Measurements from ENCODE around the gene ARRB2. TPM values are rescaled to one million over a fixed set of nuclear protein-coding genes. Genes with fewer than 3 reads are reported as not detected.
A peak's percentile ranks its signal among the peaks of the same experiment; 100 is the strongest.

Gene ARRB2
- 28.0 TPM for total RNA-seq

GRCh38 chr17:4709794-4710692 is at the start of gene ARRB2:
TSS of gene ARRB2 (plus strand) at chr17:4710632. CDS start at chr17:4710722, 90 bp downstream.
- Histone ChIP-seq H3K27ac (peak within 1 kb of the TSS; percentile 89), H3K36me3 (no peaks in the 10 kb centered on the region), H3K4me1 (peaks cover 31% of the 10 kb centered on the region), H3K9me3 (no peaks in the 10 kb centered on the region), H3K27me3 (no peaks in the 10 kb centered on the region), H3K4me3 (peak within 1 kb of the TSS; percentile 74 to 91)
- peak in 1 of 2 donors; percentile 97 for DNase-seq (ENCODE audit: extremely low spot score in 2 of 2)
- TF ChIP-seq, protein P1, sequence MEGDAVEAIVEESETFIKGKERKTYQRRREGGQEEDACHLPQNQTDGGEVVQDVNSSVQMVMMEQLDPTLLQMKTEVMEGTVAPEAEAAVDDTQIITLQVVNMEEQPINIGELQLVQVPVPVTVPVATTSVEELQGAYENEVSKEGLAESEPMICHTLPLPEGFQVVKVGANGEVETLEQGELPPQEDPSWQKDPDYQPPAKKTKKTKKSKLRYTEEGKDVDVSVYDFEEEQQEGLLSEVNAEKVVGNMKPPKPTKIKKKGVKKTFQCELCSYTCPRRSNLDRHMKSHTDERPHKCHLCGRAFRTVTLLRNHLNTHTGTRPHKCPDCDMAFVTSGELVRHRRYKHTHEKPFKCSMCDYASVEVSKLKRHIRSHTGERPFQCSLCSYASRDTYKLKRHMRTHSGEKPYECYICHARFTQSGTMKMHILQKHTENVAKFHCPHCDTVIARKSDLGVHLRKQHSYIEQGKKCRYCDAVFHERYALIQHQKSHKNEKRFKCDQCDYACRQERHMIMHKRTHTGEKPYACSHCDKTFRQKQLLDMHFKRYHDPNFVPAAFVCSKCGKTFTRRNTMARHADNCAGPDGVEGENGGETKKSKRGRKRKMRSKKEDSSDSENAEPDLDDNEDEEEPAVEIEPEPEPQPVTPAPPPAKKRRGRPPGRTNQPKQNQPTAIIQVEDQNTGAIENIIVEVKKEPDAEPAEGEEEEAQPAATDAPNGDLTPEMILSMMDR (IDR thresholded peaks at IDR 0.05), result peak; percentile 7 to 69 (median 54)
- TF ChIP-seq POLR2A (IDR thresholded peaks at IDR 0.05) (peak in 1 of 2 donors; percentile 18), POLR2AphosphoS5 (IDR thresholded peaks at IDR 0.05; ENCODE audit: insufficient read depth in 1 of 2, low read depth in 1 of 2) (peak; percentile 56 to 65)
- intact Hi-C loops (cut with DNase I), result loop anchor here (5.0 kb wide), 1 partner anchor 77 kb away; the partner anchor contains the start of genes GLTPD2 and VMO1

DNA sequence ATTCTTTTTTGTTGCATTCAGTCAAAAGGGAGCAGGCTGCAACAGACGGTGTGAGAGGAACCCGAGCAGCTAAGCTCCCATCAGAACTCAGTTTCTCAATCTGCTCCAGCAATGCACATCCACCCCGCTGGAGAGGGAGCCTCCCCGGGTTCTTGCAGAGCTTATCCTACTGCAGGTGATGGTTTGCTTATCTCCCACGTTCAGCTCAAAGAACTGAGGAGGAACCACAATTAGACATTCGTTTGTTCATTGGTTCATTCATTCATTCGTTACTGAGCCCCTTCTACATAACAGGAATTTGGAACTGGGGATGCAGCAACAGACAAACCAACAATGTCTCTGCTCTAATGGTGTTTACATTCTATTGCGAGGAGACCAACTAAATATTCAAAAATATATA is 46.7 kb upstream of the ARRB2 start:
- no peaks in the 10 kb centered on the region for H3K36me3 ChIP-seq

DNA sequence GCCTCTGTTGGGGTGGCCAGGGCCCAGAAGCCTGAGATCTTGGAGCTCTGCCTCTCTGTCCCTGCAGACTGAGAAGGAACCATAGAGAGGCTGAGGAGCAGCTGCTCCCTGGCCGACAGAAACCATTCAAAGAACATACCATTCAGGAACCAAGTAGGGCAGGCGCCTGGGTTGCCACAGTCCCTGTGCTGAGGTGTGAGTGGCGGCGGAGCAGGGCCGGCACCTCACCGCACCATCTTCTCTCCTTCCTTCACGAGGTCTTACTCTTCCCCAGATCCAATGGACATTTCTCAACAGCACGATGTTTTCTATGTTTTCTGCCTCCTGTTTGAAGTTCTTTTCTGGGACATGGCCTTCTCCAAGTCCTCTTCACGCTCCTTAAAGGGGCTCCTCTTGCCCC is 46.2 kb upstream of the ARRB2 start:
- Histone ChIP-seq H3K36me3 (no peaks in the 10 kb centered on the region), H3K4me3 (no peak overlapping the region), H3K27me3 (no peaks in the 10 kb centered on the region), H3K4me1 (no peaks in the 10 kb centered on the region), H3K9me3 (no peaks in the 10 kb centered on the region), H3K27ac (no peak overlapping the region)
- DNase-seq (ENCODE audit: extremely low spot score in 2 of 2), result no peak
- TF ChIP-seq, protein P1 (IDR thresholded peaks at IDR 0.05), result no peak
- TF ChIP-seq POLR2AphosphoS5 (IDR thresholded peaks at IDR 0.05; ENCODE audit: insufficient read depth in 1 of 2, low read depth in 1 of 2), result no peak
- TF ChIP-seq POLR2A (IDR thresholded peaks at IDR 0.05), result no peak
- intact Hi-C loops (cut with DNase I), result no loop called here

More for the DNA sequence above, 46.7 kb upstream of the ARRB2 start:
- Histone ChIP-seq H3K27me3 (no peaks in the 10 kb centered on the region), H3K27ac (no peak overlapping the region), H3K4me3 (no peak overlapping the region), H3K9me3 (no peaks in the 10 kb centered on the region), H3K4me1 (no peaks in the 10 kb centered on the region)
- intact Hi-C loops (cut with DNase I), result no loop called here
- no peak for DNase-seq (ENCODE audit: extremely low spot score in 2 of 2)
- TF ChIP-seq, protein P1 (IDR thresholded peaks at IDR 0.05), result no peak
- no peak for TF ChIP-seq POLR2A (IDR thresholded peaks at IDR 0.05)
- TF ChIP-seq POLR2AphosphoS5 (IDR thresholded peaks at IDR 0.05; ENCODE audit: insufficient read depth in 1 of 2, low read depth in 1 of 2), result no peak

GRCh38 chr17:4665027-4665426 is 45.4 kb upstream of the ARRB2 start:
- H3K27ac ChIP-seq, result no peak overlapping the region
- H3K4me3 ChIP-seq, result no peak overlapping the region
- no peaks in the 10 kb centered on the region for H3K36me3 ChIP-seq
- H3K4me1 ChIP-seq, result no peaks in the 10 kb centered on the region
- TF ChIP-seq POLR2A (IDR thresholded peaks at IDR 0.05) (no peak), POLR2AphosphoS5 (IDR thresholded peaks at IDR 0.05; ENCODE audit: insufficient read depth in 1 of 2, low read depth in 1 of 2) (no peak)
- TF ChIP-seq, protein P1 (IDR thresholded peaks at IDR 0.05), result no peak
- H3K27me3 ChIP-seq, result no peaks in the 10 kb centered on the region
- DNase-seq (ENCODE audit: extremely low spot score in 2 of 2), result no peak
- intact Hi-C loops (cut with DNase I), result no loop called here
- H3K9me3 ChIP-seq, result no peaks in the 10 kb centered on the region

- no peak overlapping the region for H3K4me3 ChIP-seq
- intact Hi-C loops (cut with DNase I), result no loop called here
Measured at GRCh38 chr17:4666296-4666695, 44.1 kb upstream of the ARRB2 start.

More at GRCh38 chr17:4666296-4666695, 44.1 kb upstream of the ARRB2 start:
- H3K27me3 ChIP-seq, result no peaks in the 10 kb centered on the region
- H3K36me3 ChIP-seq, result peaks cover 0 to 3% of the 10 kb centered on the region in 2 donors
- H3K27ac ChIP-seq, result no peak overlapping the region
- TF ChIP-seq POLR2A (IDR thresholded peaks at IDR 0.05) (no peak), POLR2AphosphoS5 (IDR thresholded peaks at IDR 0.05; ENCODE audit: insufficient read depth in 1 of 2, low read depth in 1 of 2) (no peak)
- TF ChIP-seq, protein P1 (IDR thresholded peaks at IDR 0.05), result no peak
- no peak for DNase-seq (ENCODE audit: extremely low spot score in 2 of 2)
- no peaks in the 10 kb centered on the region for H3K4me1 ChIP-seq
- H3K9me3 ChIP-seq, result no peaks in the 10 kb centered on the region

All from vagina (tissue), 2 donors.